Trophoblast cell (in vitro differentiated cells and primary cell): ENCODE measurements around the gene NUTM2D.
"Not testable (repeated sequence)": the region's sequence is repeated elsewhere in the genome, so short reads cannot be mapped to it uniquely, and the experiment has no call there.

Experiments used
- DNase-seq, 2 donors: peaks; one replicate each; pipeline ENCODE4 v3.0.0-alpha.2; 2016
- H2AFZ ChIP-seq: 2 replicates; pipeline ENCODE4 v1.6.1; 2013; ENCODE audit warnings: low read length, moderate library complexity, mild to moderate bottlenecking; ENCODE audit not compliant: insufficient read depth, poor library complexity
- H2AK5ac ChIP-seq: 2 replicates; pipeline ENCODE4 v1.6.1; 2013; ENCODE audit warnings: mild to moderate bottlenecking, low read length
- H2BK120ac ChIP-seq: 2 replicates; pipeline ENCODE4 v1.6.1; 2013; ENCODE audit warnings: low read length, mild to moderate bottlenecking, moderate library complexity; ENCODE audit not compliant: insufficient read depth, poor library complexity
- H2BK12ac ChIP-seq: 2 replicates; pipeline ENCODE4 v1.6.1; 2013; ENCODE audit warnings: mild to moderate bottlenecking, low read length, moderate library complexity
- H2BK5ac ChIP-seq: 2 replicates; pipeline ENCODE4 v1.6.1; 2013; ENCODE audit warnings: low read length, low read depth, moderate library complexity, mild to moderate bottlenecking; ENCODE audit not compliant: poor library complexity
- H3K14ac ChIP-seq: 2 replicates; pipeline ENCODE4 v1.6.1; 2013; ENCODE audit warnings: mild to moderate bottlenecking, low read length
- H3K18ac ChIP-seq: 2 replicates; pipeline ENCODE4 v1.6.1; 2013; ENCODE audit warnings: mild to moderate bottlenecking, low read length
- H3K23ac ChIP-seq: 2 replicates; pipeline ENCODE4 v1.6.1; 2013; ENCODE audit warnings: low read length
- H3K27ac ChIP-seq: 2 replicates; pipeline ENCODE4 v1.5.1; 2013; ENCODE audit warnings: low read depth, mild to moderate bottlenecking, inconsistent platforms, low read length, moderate library complexity
- H3K27me3 ChIP-seq: 2 replicates; pipeline ENCODE4 v1.6.1; 2013; ENCODE audit warnings: inconsistent platforms, mild to moderate bottlenecking, low read length, moderate library complexity; ENCODE audit not compliant: insufficient read depth
- H3K36me3 ChIP-seq, 2 experiments: 1 replicate in 1 of 2; 2 replicates in 1 of 2; pipeline ENCODE4 v1.6.1; 2013; ENCODE audit warnings: low read length in 2 of 2, mild to moderate bottlenecking in 2 of 2, moderate library complexity in 1 of 2; ENCODE audit not compliant: insufficient read depth in 2 of 2, control insufficient read depth in 1 of 2
- H3K4ac ChIP-seq: 2 replicates; pipeline ENCODE4 v1.6.1; 2013; ENCODE audit warnings: low read depth, mild to moderate bottlenecking, low read length, moderate library complexity
- H3K4me1 ChIP-seq, 2 experiments: 1 replicate in 1 of 2; 2 replicates in 1 of 2; pipeline ENCODE4 v1.6.1; 2013; ENCODE audit warnings: low read length in 2 of 2, mild to moderate bottlenecking in 2 of 2, moderate library complexity in 1 of 2; ENCODE audit not compliant: insufficient read depth in 2 of 2, control insufficient read depth in 1 of 2
- H3K4me2 ChIP-seq: 2 replicates; pipeline ENCODE4 v1.6.1; 2013; ENCODE audit warnings: inconsistent platforms, mild to moderate bottlenecking, low read length, moderate library complexity
- H3K4me3 ChIP-seq: 2 replicates; pipeline ENCODE4 v1.5.1; 2013; ENCODE audit warnings: mild to moderate bottlenecking, low read depth, low read length, inconsistent platforms
- H3K79me1 ChIP-seq: one replicate; pipeline ENCODE4 v1.6.1; 2013; ENCODE audit warnings: low read length
- H3K79me2 ChIP-seq: 2 replicates; pipeline ENCODE4 v1.6.1; 2013; ENCODE audit warnings: low read length, mild to moderate bottlenecking; ENCODE audit not compliant: control insufficient read depth, insufficient read depth, poor library complexity
- H3K9ac ChIP-seq: 2 replicates; pipeline ENCODE4 v1.6.1; 2013; ENCODE audit warnings: mild to moderate bottlenecking, low read length
- H3K9me3 ChIP-seq: 2 replicates; pipeline ENCODE4 v1.6.1; 2013; ENCODE audit warnings: low read depth, mild to moderate bottlenecking, control low read depth, inconsistent platforms, low read length; ENCODE audit not compliant: insufficient read depth
- H4K12ac ChIP-seq: 2 replicates; pipeline ENCODE4 v1.6.1; 2013; ENCODE audit warnings: low read depth, mild to moderate bottlenecking, low read length, moderate library complexity
- H4K8ac ChIP-seq: 2 replicates; pipeline ENCODE4 v1.6.1; 2013; ENCODE audit warnings: low read depth, mild to moderate bottlenecking, low read length, moderate library complexity
- H4K91ac ChIP-seq: one replicate; pipeline ENCODE4 v1.6.1; 2013; ENCODE audit warnings: low read depth, mild to moderate bottlenecking, low read length, moderate library complexity
- whole genome bisulfite sequencing: extraction: QIAGEN DNeasy Blood & Tissue Kit; methylation state at CpG from one replicate; pipeline ENCODE4 v1.1.7; 2013; ENCODE audit warnings: missing lambda C conversion rate; ENCODE audit not compliant: insufficient read length, insufficient coverage; ENCODE audit errors: extremely low coverage; 5-methylcytosine and 5-hydroxymethylcytosine counted together

NUTM2D gene

DNA sequence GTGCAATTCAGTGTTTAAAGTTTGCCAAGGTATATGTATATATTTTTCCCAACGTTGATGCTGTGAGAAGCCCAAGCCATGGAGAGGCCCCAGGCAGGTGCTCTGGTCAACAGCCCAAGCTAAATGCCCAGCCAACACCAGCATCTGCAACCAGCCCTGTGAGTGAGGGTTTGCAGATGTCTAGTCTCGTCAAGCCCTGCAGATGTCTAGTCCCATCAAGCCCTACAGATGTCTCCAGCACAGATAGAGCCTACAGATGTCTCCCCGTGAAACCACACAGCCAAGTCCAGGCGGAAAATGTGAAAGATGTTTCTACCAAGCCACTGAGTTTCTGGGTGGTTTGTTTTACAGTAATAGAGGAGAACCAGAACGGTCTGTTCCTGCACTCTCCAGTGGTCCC lies 26.7 kb downstream of the NUTM2D start:
- H3K79me1 ChIP-seq, H3K4me1 ChIP-seq, H3K18ac ChIP-seq, H3K9ac ChIP-seq, H3K27me3 ChIP-seq, H3K4me3 ChIP-seq, H2AFZ ChIP-seq, H3K27ac ChIP-seq, DNase-seq, H4K8ac ChIP-seq, H3K4ac ChIP-seq, H4K12ac ChIP-seq, H4K91ac ChIP-seq, H3K36me3 ChIP-seq, H3K4me2 ChIP-seq, H2AK5ac ChIP-seq, H2BK12ac ChIP-seq, H3K14ac ChIP-seq, H3K79me2 ChIP-seq, H3K23ac ChIP-seq, H2BK120ac ChIP-seq, H3K9me3 ChIP-seq, H2BK5ac ChIP-seq: not testable (repeated sequence)
- no CpG with 5 or more reads among the region's 5 CpGs for WGBS

DNA sequence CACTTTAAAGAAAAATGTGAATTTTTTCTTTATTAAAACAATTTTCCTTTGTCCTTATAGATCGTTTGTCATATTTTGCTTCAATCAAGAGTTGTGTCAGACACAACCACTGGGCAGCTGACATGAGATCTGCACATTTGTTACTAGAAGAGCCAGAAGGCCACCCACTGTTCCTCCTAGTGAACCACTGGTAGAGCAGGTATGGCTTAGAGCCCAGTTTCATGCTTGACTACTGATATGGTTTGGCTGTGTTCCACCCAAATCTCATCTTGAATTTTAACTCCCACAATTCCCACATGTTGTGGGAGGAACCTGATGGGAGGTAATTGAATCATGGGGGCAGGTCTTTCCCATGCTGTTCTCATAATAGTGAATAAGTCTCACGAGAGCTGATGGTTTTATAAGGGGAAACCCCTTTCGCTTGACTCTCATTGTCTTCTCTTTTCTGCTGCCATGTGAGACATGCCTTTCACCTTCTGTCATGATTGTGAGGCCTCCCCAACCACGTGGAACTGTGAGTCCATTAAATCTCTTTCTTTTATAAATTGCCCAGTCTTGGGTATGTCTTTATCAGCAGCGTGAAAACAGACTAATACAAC lies 28.3 kb downstream of the NUTM2D start:
- H2BK12ac ChIP-seq, H3K23ac ChIP-seq, H3K14ac ChIP-seq, H3K4ac ChIP-seq, H4K8ac ChIP-seq, H3K27ac ChIP-seq, H3K36me3 ChIP-seq, H2BK5ac ChIP-seq, H2AK5ac ChIP-seq, H3K4me2 ChIP-seq, H3K27me3 ChIP-seq, H3K4me3 ChIP-seq, H4K12ac ChIP-seq, H3K4me1 ChIP-seq, H2AFZ ChIP-seq, DNase-seq, H3K79me1 ChIP-seq, H3K9ac ChIP-seq, H3K9me3 ChIP-seq, H2BK120ac ChIP-seq, H4K91ac ChIP-seq, H3K79me2 ChIP-seq, H3K18ac ChIP-seq: not testable (repeated sequence)
- WGBS = no CpG with 5 or more reads among the region's 5 CpGs

DNA sequence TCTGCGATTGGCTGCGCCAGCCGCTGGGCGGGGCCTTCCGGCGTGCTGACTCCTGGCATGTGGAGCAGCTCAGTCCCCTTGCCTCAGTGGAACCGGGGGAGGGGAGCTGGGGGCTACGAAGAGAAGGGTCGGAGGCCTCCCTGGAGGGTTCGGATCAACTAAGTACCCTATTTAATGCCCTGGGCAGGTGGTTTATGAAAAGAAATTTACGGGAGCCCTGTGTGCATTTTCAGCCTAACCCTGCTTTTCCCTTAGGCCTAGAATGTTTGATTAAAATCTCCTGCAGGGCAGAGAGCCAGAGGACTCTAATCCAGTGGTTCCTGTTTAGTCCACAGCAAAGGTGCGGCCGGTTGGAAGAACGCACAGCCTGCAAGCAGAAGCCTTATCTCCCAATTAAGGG lies 33.8 kb downstream of the NUTM2D start:
- peak in 1 of 2 donors; percentile 57 for DNase-seq
- not testable (repeated sequence) for H3K9me3 ChIP-seq, H3K4me3 ChIP-seq, H3K4me1 ChIP-seq, H2BK12ac ChIP-seq, H2AFZ ChIP-seq, H3K79me1 ChIP-seq, H3K4ac ChIP-seq, H3K23ac ChIP-seq, H2BK120ac ChIP-seq, H3K9ac ChIP-seq, H3K18ac ChIP-seq, H3K14ac ChIP-seq, H4K91ac ChIP-seq, H3K79me2 ChIP-seq, H2AK5ac ChIP-seq, H3K27ac ChIP-seq, H4K12ac ChIP-seq, H2BK5ac ChIP-seq, H3K36me3 ChIP-seq, H4K8ac ChIP-seq, H3K27me3 ChIP-seq, H3K4me2 ChIP-seq
- WGBS = no CpG with 5 or more reads among the region's 14 CpGs

DNA sequence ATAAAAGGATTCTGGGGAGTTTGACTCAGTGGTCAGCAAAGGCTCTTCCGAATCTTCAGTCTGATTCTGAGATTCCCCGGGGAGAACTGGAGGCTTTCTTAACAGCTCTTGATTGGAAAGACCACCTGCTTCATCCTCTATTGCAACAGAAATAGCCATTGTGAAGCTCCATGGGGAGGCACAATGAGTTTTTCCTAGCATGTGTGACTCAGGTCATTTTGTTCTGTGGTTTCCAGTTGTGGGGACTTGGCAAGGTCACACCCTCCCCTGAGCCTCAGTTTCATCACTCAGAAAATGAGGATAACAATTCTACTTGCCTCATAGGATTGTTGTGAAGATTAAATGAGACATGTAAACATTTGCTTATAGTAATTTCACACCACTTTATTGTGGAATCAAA lies 38.7 kb downstream of the NUTM2D start:
- not testable (repeated sequence) for H2AK5ac ChIP-seq, H3K79me2 ChIP-seq, H3K27ac ChIP-seq, H4K91ac ChIP-seq, H3K4ac ChIP-seq, H3K14ac ChIP-seq, H2BK12ac ChIP-seq, H2BK5ac ChIP-seq, DNase-seq, H3K18ac ChIP-seq, H2BK120ac ChIP-seq, H3K9ac ChIP-seq, H3K23ac ChIP-seq, H3K4me1 ChIP-seq, H3K36me3 ChIP-seq, H2AFZ ChIP-seq, H4K12ac ChIP-seq, H3K9me3 ChIP-seq, H3K4me2 ChIP-seq, H3K79me1 ChIP-seq, H4K8ac ChIP-seq, H3K4me3 ChIP-seq, H3K27me3 ChIP-seq
- no CpG with 5 or more reads among the region's 2 CpGs for WGBS
